Stimulated activated CD4-positive, alpha-beta T cell treated with anti-CD3 and anti-CD28 coated beads, TNF-alpha, amount 100 ng/mL, for 1 hour (primary cell): ENCODE data around the gene KSR2.
"Not testable (repeated sequence)": the region's sequence is repeated elsewhere in the genome, so short reads cannot be mapped to it uniquely, and the experiment has no call there.

Experiments used
- DNase-seq, 3 donors: peaks; one replicate each; pipeline ENCODE4 v3.0.0-alpha.2; 2020; ENCODE audit warnings: low read depth in 3 of 3, low spot score in 1 of 3

KSR2 gene

GRCh38 chr12:117768860-117769259 lies 199.9 kb downstream of the KSR2 start:
- DNase-seq: no peak

- no peak for DNase-seq
These were observed 202.8 kb downstream of the KSR2 start for GRCh38 chr12:117766008-117766407.

GRCh38 chr12:117762143-117762542 lies 206.6 kb downstream of the KSR2 start:
- DNase-seq: no peak

GRCh38 chr12:117761528-117762100 lies 207.2 kb downstream of the KSR2 start:
- DNase-seq: no peak

- DNase-seq: no peak
These were observed 207.8 kb downstream of the KSR2 start for GRCh38 chr12:117760990-117761389.

GRCh38 chr12:117750657-117751056 lies 218.1 kb downstream of the KSR2 start:
- no peak for DNase-seq

- no peak for DNase-seq
These were observed 219.4 kb downstream of the KSR2 start for GRCh38 chr12:117749431-117749830.

- DNase-seq: not testable (repeated sequence)
These were observed 222.4 kb downstream of the KSR2 start for GRCh38 chr12:117746358-117746757.

GRCh38 chr12:117744418-117744817 lies 224.4 kb downstream of the KSR2 start:
- DNase-seq: no peak

GRCh38 chr12:117743761-117744160 lies 225.0 kb downstream of the KSR2 start:
- no peak for DNase-seq

GRCh38 chr12:117742721-117743120 lies 226.1 kb downstream of the KSR2 start:
- DNase-seq: no peak

- no peak for DNase-seq
These were observed 230.6 kb downstream of the KSR2 start for GRCh38 chr12:117738233-117738632.

GRCh38 chr12:117733549-117733805 lies 235.3 kb downstream of the KSR2 start:
- DNase-seq: no peak

- no peak for DNase-seq
These were observed 235.8 kb downstream of the KSR2 start for GRCh38 chr12:117732761-117733548.

- not testable (repeated sequence) for DNase-seq
These were observed 237.7 kb downstream of the KSR2 start for GRCh38 chr12:117731131-117731530.

- no peak for DNase-seq
These were observed 241.5 kb downstream of the KSR2 start for GRCh38 chr12:117727301-117727700.

- no peak for DNase-seq
These were observed 244.2 kb downstream of the KSR2 start for GRCh38 chr12:117724543-117724942.

- no peak for DNase-seq
These were observed 250.2 kb downstream of the KSR2 start for GRCh38 chr12:117718559-117718958.

GRCh38 chr12:117718141-117718540 lies 250.6 kb downstream of the KSR2 start:
- DNase-seq: no peak

- no peak for DNase-seq
These were observed 254.6 kb downstream of the KSR2 start for GRCh38 chr12:117714203-117714602.

GRCh38 chr12:117710121-117710520 lies 258.7 kb downstream of the KSR2 start:
- DNase-seq: no peak

GRCh38 chr12:117707861-117708260 lies 260.9 kb downstream of the KSR2 start:
- no peak for DNase-seq

- DNase-seq: no peak
These were observed 265.2 kb downstream of the KSR2 start for GRCh38 chr12:117703584-117703983.
